8988T (cell line): Measurements from ENCODE around the gene KIF27.
A peak's percentile ranks its signal among the peaks of the same experiment; 100 is the strongest.
"Not testable (repeated sequence)": the region's sequence is repeated elsewhere in the genome, so short reads cannot be mapped to it uniquely, and the experiment has no call there.

Experiments used
- DNase-seq: peaks from one replicate; pipeline ENCODE4 v3.0.0; 2011

Gene KIF27

GRCh38 chr9:83932851-83933250 is 11.6 kb upstream of the KIF27 start:
- no peak for DNase-seq

- no peak for DNase-seq
Observed at GRCh38 chr9:83932011-83932410, 10.8 kb upstream of the KIF27 start.

GRCh38 chr9:83930881-83931280 is 9.6 kb upstream of the KIF27 start:
- no peak for DNase-seq

- DNase-seq, result no peak
Observed at GRCh38 chr9:83927591-83927990, 6.4 kb upstream of the KIF27 start.

GRCh38 chr9:83920469-83920926 is 734 bp downstream of the KIF27 start:
- DNase-seq, result no peak

- no peak for DNase-seq
Observed at GRCh38 chr9:83919111-83919510, 2.1 kb downstream of the KIF27 start.

GRCh38 chr9:83912194-83912593 is 9.0 kb downstream of the KIF27 start:
- not testable (repeated sequence) for DNase-seq

GRCh38 chr9:83906144-83906543 is 15.1 kb downstream of the KIF27 start:
- no peak for DNase-seq

- DNase-seq, result not testable (repeated sequence)
Observed at GRCh38 chr9:83900615-83901014, 20.6 kb downstream of the KIF27 start.

- DNase-seq, result not testable (repeated sequence)
Observed at GRCh38 chr9:83894301-83894700, 26.9 kb downstream of the KIF27 start.

GRCh38 chr9:83886498-83886897 is 34.7 kb downstream of the KIF27 start:
- not testable (repeated sequence) for DNase-seq

- not testable (repeated sequence) for DNase-seq
Observed at GRCh38 chr9:83885559-83886240, 35.5 kb downstream of the KIF27 start.

GRCh38 chr9:83881687-83882408 is 39.4 kb downstream of the KIF27 start:
- DNase-seq, result not testable (repeated sequence)

GRCh38 chr9:83875559-83875958 is 45.7 kb downstream of the KIF27 start:
- not testable (repeated sequence) for DNase-seq

GRCh38 chr9:83849895-83850294 is 71.3 kb downstream of the KIF27 start:
- not testable (repeated sequence) for DNase-seq

GRCh38 chr9:83837070-83837643 is 84.1 kb downstream of the KIF27 start:
- DNase-seq, result not testable (repeated sequence)

- not testable (repeated sequence) for DNase-seq
Observed at GRCh38 chr9:83830426-83831071, 90.7 kb downstream of the KIF27 start.

- DNase-seq, result not testable (repeated sequence)
Observed at GRCh38 chr9:83824986-83825623, 96.1 kb downstream of the KIF27 start.

- DNase-seq, result peak; percentile 34
Observed at GRCh38 chr9:83817356-83818278, 103.6 kb downstream of the KIF27 start, which contains the start of gene GKAP1. TSS of gene GKAP1 (minus strand) at chr9:83817769. CDS start at chr9:83806517, 11,252 bp downstream.

GRCh38 chr9:83817011-83817355 is 104.2 kb downstream of the KIF27 start:
- DNase-seq, result not testable (repeated sequence)

GRCh38 chr9:83815120-83815519 is 106.1 kb downstream of the KIF27 start:
- DNase-seq, result not testable (repeated sequence)

GRCh38 chr9:83809213-83809612 is 112.0 kb downstream of the KIF27 start:
- DNase-seq, result not testable (repeated sequence)
